Fibroblast of skin of abdomen (primary cell): Measurements from ENCODE around the gene PACS2.
"Not testable (repeated sequence)": the region's sequence is repeated elsewhere in the genome, so short reads cannot be mapped to it uniquely, and the experiment has no call there.

Experiments
- DNase-seq: peaks from one replicate; pipeline ENCODE4 v3.0.0-alpha.2; 2013

Gene PACS2

DNA sequence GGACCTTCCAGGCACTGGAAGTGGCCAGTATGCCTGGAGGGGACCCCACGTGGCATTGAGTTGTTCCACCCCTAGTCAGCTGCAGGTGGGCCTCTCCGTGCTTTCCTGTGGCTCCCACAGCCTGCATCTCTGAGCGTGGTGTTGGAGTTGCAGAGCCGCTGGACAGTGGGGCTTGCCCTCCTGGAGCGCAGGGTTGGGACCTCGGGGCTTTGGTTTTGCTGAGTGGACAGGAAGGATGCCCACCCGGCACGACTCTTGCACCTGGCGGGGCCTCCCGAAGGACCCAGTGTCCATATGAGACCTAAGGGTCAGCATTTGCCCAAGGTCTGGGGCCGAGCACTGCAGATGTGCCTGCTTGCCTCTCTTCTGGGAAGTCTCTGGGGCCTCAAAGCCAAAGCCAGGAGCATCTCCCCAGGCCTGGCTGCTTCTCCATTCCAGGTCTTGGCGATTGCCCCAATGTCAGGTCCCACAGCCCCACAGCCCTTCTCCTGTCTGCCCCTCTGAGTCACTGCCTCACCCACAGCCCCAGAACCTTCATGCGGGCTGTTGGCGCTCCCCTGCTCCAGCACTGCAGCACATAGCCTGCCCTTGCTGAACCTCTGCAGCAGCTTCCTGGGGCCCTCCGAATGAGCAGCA lies 1.5 kb downstream of the PACS2 start:
- no peak for DNase-seq

DNA sequence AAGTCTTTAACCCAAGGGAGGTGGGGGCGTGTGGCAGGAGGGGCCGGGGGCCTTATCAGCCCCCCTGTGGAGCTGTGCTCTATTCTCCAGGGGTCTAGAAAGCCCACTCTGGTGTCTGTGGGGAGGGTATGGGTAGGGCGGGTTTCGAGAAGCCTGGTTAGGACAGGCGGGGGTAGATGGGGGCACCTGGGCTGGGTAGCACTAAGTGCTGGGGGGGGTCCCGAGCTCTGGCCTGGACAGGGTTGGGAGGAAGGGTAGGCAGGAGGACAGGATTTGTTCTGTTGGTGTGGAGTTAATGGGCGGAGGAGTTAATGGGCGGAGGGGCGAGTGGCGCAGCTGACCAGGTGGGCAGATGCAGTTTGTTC lies 2.0 kb downstream of the PACS2 start:
- no peak for DNase-seq

DNA sequence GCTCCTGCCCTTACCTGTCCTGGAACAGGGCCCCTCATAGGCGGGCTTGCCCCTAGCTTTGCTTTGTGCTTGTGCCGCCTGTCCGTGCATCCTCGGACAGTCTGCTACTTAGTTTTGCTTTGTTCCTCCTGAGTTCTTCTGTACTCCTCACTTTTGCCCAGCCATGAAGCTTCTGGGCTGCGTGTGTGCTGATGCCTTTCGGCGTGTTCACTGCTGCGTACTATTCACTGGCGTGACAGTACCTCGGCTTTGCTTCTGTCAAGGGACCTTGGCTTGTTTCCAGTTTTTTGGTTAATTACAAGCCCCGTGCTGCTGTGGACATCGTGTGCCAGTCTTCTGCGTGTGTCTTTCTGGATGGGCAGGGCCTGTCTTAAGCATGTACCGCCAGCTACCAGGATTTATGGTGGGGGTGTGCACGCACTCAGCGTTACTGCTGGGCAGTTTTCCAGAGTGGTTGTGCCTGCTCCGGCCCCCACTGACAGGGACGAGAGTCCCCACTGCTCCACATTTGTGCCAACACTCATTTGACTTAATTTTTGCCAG lies 2.5 kb downstream of the PACS2 start:
- DNase-seq, result no peak

DNA sequence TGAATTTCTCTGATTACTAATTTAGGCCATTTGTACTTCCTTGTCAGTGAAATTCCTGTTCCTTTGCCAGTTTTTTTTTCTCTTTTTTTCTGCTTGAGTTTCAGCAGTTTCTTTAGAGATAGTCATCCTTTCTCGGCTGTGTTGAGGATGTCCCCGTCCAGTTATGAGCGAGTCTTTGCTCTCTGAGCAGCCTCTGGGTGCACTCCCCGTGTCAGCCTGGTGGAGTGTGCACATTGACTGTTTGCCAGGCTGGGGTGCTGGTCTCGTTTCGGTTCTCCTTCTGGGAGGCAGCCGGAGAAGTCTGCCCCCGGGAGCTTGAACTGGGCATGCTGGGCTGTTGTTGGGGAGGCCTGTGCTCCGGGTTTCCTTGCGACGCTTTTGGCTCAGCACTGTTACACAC lies 3.0 kb downstream of the PACS2 start:
- peak; percentile 53 for DNase-seq

DNA sequence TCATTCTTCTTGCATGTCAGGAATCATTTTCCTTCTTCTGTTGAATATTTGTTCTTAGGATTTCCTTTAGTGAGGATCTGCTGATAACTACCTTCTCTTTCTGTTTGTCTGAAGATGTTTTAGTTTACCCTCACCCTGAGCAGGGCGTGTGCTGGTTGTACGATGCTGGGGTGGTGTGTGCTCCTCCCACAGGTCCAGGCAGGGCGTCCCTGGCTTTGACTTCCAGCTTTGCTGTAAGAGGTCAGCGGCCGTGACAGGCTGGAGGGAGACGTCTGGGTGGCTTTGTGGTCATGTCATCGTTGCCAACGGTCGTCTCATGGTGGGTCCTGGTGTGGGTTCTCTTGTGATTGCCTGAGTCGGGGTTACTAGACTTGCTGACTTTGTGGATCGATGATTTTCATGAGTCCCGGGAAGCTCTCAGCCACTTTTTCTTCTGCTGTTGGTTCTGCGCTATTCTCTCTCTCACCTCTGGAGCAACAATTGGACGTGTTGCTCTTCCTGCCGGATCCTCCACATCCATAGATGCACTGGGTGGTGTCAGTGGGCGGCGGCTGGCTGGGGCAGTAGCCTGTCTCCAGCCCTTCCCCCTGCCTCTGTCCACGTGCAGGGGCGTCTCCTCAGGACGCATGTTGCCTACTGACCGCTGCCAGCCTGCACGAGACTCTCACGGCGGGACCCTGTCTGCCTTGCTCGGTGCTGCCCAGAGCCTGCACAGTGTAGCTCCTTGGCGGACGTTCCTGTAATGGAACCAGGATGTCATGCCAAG lies 8.4 kb downstream of the PACS2 start:
- no peak for DNase-seq

DNA sequence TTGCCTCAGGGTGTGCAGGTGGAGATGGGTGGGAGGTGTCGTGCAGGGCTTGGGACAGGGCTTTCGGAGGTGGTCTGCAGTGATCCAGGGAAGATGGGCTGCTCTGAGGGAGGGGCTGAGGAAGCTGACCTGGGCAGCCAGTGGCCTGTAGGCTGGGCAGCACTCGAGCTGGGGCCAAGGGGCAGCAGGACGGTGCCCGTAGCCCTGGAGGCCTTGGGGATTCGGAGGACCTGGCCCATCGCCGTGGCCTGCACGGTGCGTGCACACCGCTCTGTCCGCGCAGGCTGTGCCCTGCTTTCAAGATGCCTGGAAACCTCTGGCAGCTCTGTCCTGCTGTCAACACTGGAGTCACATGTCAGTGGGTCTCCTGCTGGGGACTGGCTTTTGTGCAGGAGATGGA lies 9.1 kb downstream of the PACS2 start:
- DNase-seq, result no peak

DNA sequence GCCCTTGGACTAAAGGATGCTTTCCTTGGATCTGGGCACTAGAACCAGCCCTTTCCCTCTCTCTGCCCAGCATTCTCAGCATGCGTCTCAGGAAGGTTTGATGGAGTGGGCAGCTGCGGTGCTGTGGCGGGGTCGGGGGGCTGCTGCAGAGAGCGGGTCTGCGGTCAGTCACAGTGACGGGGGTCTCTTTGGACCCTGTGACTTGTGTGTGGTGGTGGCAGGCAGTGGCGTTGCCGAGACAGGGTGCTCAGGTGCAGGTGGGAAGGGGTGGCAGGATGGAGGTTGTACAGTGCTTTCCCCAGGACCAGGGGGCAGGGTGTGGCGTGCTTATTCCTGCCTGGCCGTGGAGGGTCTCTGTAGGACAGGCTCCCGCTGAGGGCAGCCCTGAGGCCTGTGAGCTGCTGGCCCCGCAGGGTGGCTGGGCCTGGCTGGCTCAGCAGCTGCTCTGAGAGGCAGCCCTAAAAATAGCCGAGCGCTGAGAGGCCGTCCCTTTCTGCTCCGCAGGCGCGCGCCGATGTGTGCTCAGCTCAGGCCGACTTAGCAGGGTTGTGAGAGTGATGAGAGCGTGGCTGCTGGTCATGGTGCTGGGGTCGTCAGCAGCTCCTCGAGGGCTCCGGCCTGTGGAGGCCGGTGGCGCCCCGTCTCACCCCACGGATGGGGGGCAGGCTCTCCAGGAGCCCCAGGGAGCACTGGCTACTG lies 9.7 kb downstream of the PACS2 start:
- DNase-seq, result no peak

DNA sequence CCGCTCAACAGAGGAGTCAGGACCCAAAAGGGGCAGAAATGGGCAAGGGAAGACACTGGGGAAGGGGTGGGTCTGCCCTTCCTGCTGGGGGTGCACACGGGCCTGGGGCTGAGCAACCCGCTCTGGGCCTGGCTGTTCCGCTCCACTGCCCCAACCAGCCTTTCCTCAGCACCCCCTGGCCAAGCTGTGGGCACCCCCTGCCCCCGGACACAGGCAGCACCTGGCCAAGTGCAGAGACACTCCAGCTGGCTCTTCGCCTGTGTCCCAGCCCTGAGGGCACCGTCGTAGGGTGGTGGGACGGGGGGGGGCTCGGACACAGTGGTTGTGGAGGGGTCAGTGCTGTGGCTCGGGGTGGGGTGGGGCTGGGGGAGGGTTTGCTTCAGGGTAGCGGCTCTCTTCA lies 10.3 kb downstream of the PACS2 start:
- DNase-seq, result no peak

DNA sequence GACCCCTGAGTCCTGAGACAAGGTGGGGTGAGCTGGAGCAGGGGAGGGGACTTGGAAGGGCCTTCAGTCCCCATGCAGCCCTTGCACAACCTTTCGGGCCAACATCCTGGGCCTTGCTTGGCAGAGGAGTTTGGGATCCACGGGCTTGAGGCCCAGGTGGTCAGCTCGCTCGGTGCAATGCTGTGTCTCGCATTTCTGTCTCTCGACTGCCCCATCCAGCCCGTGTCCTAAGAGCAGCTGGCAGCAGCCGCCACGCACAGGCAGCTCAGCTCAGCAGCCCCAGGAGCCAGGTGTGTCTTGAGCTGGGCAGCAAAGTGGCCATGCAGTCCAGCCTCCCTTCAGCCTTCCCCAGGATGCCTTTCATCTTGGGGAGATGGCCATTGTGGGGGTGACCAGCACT lies 10.8 kb downstream of the PACS2 start:
- no peak for DNase-seq

DNA sequence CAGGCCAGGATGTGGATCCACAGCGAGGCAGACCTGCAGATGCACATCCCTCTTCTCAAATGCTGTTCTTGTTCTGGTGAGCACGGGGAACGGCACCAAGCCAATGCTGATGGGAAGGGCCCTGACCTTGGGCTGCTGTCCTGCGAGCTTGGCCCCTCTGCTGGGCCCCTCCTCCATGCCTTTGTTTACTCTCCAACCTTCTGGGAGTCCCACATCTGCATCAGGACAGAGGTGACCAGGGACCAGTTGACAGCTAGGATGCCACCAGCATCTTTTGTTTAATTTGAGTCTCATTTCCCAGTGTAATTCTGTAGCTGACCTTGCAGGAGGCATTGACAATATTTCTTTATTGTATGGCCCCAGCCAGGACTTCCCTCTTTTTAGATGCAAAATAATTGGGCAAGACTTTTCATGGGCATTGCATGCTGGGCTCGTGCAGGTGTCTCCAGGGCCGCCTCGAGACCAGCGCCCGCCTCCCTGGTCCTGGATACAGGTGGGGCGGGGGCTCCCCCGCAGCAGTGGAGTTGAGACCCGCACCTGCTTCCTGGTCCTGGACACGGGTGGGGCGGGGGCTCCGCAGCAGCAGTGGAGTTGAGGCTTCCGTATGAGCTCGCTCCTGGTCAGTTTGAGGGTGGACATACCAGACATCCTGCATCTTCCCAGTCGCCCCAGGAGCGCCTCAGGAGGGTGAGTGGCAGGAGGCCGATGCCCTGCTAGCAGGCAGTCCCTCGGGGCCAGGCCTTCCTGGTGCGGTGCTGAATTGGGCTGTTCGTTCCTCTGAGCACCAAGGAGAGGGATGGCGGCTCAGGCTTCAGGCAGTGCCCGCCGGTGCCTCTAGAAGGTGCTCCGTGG lies 11.4 kb downstream of the PACS2 start:
- DNase-seq, result no peak

DNA sequence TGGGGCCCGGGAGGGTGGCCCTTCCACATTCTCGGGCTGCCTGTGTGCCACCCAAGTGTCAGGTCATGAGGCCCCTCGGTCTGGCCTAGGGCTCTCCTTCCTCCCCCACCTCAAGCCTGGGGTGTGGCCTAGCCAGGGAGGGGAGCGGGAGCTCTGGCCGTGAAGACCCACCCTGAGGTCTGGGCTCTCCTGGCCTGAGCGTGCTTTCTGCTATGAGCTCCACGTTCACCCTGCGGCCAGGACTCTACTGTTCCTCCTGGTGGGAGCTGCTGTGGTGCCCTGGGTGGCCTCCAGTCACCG lies 12.0 kb downstream of the PACS2 start:
- no peak for DNase-seq

DNA sequence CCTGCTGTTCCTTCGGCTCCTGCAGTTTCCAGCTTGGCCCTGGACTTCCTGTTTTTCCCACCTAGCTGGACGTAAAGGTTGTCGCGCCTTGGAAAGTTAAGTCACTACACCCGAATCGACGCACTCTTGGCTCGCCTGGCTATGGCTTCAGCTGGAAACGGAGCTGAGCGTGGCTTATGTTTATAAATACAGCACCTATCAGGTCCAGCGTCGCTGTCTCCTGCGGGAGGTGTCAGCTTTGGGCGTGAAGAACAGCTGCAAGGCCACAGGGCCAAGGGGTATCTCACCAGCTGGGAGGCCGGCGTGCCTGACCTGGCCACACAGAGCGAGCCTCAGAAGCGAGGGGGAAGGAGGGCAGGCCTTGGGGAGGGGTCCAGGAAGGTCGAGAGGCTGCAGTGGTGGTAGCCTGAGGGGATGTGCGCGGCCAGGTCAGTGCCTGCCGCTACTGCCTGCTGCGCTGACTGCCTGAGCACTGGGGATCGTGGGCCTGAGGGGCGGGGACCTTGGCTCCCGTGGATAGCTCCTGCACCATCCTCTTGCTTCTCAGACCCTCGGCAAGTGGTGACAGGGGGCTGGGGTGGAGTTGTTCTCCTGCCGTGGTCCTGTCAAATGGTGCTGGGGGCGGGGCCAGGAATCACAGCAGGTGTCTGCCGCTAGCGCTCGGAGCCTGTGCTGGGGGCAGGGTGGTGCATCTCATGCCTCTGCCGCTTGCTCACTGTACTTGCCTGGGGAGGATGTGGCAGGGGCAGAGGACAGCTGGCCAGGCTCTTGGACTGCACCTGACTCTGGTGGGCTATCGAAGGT lies 12.5 kb downstream of the PACS2 start:
- DNase-seq, result no peak

DNA sequence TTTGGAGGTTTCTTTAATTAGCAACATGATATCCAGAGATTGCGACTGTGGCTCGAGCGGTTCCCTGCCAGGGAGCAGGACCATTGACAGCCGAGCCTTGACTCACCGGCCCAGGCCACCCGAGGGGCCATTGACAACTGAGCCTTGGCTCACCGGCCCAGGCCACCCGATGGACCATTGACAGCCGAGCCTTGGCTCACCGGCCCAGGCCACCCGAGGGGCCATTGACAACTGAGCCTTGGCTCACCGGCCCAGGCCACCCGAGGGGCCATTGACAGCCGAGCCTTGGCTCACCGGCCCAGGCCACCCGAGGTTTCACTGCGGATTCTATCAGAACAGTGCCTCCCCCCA lies 13.1 kb downstream of the PACS2 start:
- DNase-seq, result not testable (repeated sequence)

DNA sequence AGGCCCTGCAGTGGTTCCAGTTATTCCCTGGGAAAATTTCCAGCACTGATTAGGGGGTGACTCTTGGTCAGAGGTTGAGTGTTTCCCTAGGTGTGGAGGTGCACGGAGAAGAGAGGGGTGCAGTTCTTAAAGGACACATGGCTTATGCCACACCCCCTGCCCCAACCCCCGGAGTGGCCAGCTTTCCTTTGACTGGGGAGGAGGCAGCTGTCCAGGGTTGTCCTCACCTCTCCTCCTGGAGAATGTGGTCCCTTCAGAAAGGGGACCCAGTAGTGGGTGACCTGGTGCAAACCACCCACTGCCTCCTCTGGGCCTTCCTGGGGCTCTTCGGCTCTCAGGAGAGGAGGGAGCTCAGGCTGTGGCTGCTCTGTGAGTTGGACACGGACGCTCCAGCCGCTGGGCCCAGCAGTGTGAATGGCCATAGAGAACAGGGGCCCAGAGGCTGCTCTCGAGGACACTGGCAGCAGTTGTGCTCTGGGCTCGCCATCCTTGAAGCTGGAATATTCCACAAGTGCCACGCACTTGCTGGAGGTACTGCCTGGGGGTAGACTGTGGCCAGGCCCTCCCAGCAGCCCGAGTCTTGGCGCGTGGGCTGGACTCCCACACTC lies 13.6 kb downstream of the PACS2 start:
- DNase-seq, result no peak

DNA sequence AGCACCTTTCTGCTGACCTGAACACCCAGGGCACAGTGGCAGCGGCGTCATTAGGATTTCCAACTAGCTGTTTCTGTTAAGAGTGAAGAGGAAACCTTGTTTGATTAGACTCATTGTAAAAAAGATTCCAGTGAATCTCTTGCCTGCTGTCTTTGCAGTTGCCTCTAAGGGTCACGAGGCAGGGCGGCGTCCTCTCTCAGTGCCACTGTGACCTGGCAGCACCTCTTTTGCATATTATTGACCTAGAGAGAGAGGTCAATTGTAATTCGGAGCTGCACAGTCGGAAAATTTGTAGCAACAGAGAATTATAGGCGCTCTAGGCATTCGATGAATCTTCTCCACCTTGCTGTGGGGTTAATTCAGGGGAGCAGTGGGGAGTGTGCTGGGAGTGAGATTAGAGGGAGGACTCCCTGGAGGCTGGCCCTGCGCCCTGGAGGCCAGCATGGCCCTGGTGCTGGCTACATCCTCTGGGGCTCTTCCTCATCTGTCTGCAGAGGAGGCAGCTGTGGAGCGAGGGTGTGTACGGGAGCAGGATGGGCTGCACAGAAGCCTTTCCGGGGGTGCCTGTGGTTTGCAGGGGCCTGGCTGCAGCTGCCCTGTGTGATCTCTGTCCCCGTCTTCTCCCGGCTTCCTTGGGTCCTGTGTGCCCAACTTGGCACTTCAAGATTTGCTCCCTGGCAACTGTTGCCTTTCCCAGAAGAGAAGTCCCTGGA lies 14.3 kb downstream of the PACS2 start:
- DNase-seq, result no peak

DNA sequence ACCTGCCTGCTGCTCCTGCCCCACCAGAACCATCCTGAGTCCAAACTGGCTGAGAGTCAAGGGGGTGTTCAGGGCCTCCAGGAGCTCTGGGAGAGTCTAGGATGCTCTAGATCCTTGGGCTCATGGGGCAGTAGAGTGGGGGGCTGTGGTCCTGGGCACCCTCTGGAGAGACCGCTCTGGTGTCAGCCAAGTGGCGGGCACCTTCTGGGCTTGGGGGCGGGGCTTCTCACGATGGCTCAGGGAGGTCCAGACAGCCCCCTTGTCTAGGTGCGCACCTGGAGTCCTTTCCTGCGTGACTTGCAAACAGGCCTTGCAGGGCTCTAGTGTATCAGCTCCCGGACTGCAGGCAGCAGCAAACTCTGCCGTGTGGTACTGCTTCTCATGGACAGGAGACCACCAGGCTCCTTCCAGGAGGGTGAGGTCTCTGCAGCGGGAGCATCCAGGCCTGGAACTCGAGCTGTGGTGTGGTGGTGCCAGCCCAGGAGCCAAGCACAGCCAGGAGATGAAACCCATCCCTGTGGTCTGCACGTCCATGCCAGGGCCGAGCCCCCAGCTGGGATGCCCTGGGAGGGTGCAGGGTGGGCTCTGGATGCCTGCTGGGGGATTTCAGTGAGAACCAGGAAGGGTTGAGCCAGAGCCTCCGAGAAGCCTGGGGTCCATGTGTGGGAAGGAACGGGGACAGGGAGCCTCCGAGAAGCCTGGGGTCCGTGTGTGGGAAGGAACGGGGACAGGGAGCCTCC lies 15.0 kb downstream of the PACS2 start:
- no peak for DNase-seq

DNA sequence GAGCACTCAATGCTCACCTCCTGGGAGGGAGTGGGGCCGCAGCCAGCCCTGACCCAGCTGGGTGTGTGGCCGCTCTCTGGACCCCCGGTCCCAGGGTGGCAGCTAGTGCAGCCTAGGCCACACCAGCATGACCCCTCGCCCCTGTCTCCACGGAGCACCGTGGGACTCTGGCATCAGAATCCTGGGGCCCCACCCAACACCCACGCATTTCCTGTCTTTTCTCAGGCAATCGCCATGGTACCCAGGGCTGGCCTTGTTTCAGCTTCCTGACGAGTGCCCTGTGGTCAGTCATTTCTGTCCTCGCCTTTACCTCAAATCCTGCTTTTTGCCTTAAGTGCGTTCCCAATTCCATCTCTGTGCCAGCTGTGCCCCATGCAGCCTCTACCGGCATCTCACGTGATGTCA lies 15.9 kb downstream of the PACS2 start:
- no peak for DNase-seq

DNA sequence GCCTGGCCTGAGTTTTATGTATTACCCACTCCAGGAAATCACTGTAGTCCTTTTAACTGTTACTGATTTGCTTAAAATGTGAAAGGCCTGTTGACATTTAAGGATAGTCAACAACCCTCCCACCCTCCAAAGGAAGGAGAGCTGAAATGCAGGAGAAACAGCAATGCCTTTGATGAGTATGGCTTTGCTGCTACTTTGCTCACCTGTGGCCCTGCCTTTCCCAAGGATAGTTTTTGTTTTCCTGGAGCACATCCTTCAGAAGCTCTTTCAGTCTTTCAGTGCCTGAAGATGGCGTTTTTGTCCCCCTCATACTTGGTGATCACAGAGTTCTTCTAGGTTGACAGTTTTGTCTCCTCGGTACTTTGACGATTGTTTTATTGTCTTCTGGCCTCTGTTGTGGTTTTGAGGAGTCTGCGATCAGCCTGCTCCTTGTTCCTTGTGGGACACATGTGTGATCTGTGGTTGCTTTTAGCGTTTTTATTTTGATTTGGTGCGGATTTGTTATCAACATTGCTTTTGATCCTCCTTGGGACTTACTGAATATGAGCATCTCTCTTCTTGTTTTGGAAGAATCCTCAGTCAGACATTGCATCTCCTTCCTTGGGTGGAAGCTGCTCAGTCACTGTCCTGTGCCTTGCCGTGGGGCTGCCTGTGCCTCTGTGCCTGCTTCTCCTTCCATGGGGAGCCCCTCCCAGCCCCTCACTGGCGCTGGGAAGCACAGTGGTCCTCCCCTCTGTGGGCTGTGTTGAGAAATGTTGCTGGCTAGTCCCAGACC lies 17.2 kb downstream of the PACS2 start:
- DNase-seq, result no peak

DNA sequence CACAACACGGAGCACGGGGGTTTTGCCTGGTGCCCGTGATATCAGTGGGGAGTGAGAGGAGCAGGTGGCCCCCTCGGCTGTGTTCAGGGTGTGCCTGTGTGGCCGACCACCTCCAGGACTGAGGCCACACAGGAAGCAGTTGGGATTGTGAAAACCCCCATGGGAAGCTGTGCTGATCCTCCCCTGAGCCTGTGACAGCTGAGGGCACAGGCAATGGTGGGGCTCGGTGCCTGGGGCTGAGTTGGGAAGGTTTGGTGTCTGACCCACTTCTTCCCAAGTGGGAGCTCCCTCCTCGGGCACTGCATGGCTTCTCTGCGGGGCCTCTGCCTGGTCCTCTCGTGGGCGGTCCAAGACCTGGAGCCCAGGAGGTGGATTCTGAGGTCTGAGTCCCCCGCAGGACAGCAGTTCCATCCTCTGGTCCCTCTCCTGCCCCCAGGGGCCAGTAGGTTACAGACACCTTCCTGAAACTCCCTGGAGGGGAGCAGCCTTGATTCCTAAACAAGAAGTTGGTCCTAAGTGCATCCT lies 17.9 kb downstream of the PACS2 start:
- no peak for DNase-seq
